ENCODE data around the gene ZP1. TPM values are rescaled to one million over a fixed set of nuclear protein-coding genes. Genes with fewer than 3 reads are reported as not detected.

Gene ZP1
- total and polyA plus RNA-seq, 2 of the 13 experiments (the other 11 are each of a cell fraction or from before 2014, with no cell fraction given), result 0.16 TPM; not detected in 1

- peak; percentile 38; the same call in 1 of the 2 replicates for TF ChIP-seq KAT8 (CRISPR knock-in tag; IDR thresholded peaks at IDR 0.05)
- TF ChIP-seq SP140L (CRISPR knock-in tag; IDR thresholded peaks at IDR 0.05; ENCODE audit: borderline replicate concordance), result no peak
- no peak for TF ChIP-seq ZNF234 (CRISPR knock-in tag; conservative IDR thresholded peaks at IDR 0.05)
- TF ChIP-seq CAMTA2 (CRISPR knock-in tag; IDR thresholded peaks at IDR 0.05; ENCODE audit: borderline replicate concordance), result no peak
- TF ChIP-seq SRSF1 (optimal IDR thresholded peaks at IDR 0.05; ENCODE audit: low read depth, low read length), result no peak
- TF ChIP-seq RELA (CRISPR knock-in tag; IDR thresholded peaks at IDR 0.05), result no peak
- TF ChIP-seq CENPT (CRISPR knock-in tag; IDR thresholded peaks at IDR 0.05; ENCODE audit: low read depth), result no peak
- no peak for TF ChIP-seq KLF9 (CRISPR knock-in tag; IDR thresholded peaks at IDR 0.05; ENCODE audit: low read depth)
- TF ChIP-seq HNRNPUL1 (IDR thresholded peaks at IDR 0.05; ENCODE audit: low read depth, low read length), result no peak
- peak; percentile 92 for TF ChIP-seq MAX (IDR thresholded peaks at IDR 0.05)
- TF ChIP-seq BHLHE40 (IDR thresholded peaks at IDR 0.05; ENCODE audit: low read length), result no peak
- TF ChIP-seq ARNTL (CRISPR knock-in tag; IDR thresholded peaks at IDR 0.05), result no peak
- TF ChIP-seq ZKSCAN8 (CRISPR knock-in tag; IDR thresholded peaks at IDR 0.05; ENCODE audit: borderline replicate concordance), result no peak
- 0 out of 2 replicates have a peak, but pooled peaks have one; percentile 58 for TF ChIP-seq ZNF784 (CRISPR knock-in tag; IDR thresholded peaks at IDR 0.05; ENCODE audit: borderline replicate concordance)
- no peak for TF ChIP-seq ZNF101 (CRISPR knock-in tag; IDR thresholded peaks at IDR 0.05; ENCODE audit: borderline replicate concordance, low read depth)
- no peak; the same call in 1 of the 2 replicates for TF ChIP-seq ZFP41 (CRISPR knock-in tag; IDR thresholded peaks at IDR 0.05; ENCODE audit: borderline replicate concordance)
- no peak for TF ChIP-seq EHMT2 (IDR thresholded peaks at IDR 0.05; ENCODE audit: borderline replicate concordance, low read depth, low read length)
- peak; percentile 75 for TF ChIP-seq ZNF264 (CRISPR knock-in tag; IDR thresholded peaks at IDR 0.05)
- no peak for TF ChIP-seq MBD4 (IDR thresholded peaks at IDR 0.05; ENCODE audit: borderline replicate concordance, low read length)
- TF ChIP-seq RNF2 (conservative IDR thresholded peaks at IDR 0.05; ENCODE audit: low read depth), result no peak
- TF ChIP-seq NONO (IDR thresholded peaks at IDR 0.05), result no peak
- TF ChIP-seq NONO (CRISPR knock-in tag; conservative IDR thresholded peaks at IDR 0.05), result no peak
- TF ChIP-seq FOXC1 (CRISPR knock-in tag; IDR thresholded peaks at IDR 0.05; ENCODE audit: borderline replicate concordance), result 0 out of 2 replicates have a peak, but pooled peaks have one; percentile 33
- TF ChIP-seq ZBTB4 (CRISPR knock-in tag; IDR thresholded peaks at IDR 0.05; ENCODE audit: borderline replicate concordance), result 0 out of 2 replicates have a peak, but pooled peaks have one; percentile 50
- TF ChIP-seq ZNF577 (CRISPR knock-in tag; IDR thresholded peaks at IDR 0.05; ENCODE audit: borderline replicate concordance, low read depth), result no peak
- TF ChIP-seq ISX (CRISPR knock-in tag; conservative IDR thresholded peaks at IDR 0.05), result no peak
- 0 out of 2 replicates have a peak, but pooled peaks have one; percentile 53 for TF ChIP-seq BRD4 (CRISPR knock-in tag; IDR thresholded peaks at IDR 0.05)
- TF ChIP-seq KDM5B (CRISPR knock-in tag; IDR thresholded peaks at IDR 0.05; ENCODE audit: borderline replicate concordance), result peak; percentile 51; the same call in 1 of the 2 replicates
Observed at GRCh38 chr11:60913793-60914632, 46.7 kb downstream of the ZP1 start, which contains the start of gene TMEM109 (continued).
